VCaP (cell line): ENCODE measurements around the gene SERINC5.

ENCODE experiments used
- H3K27ac ChIP-seq: fragments of 450-650 bp; 2 replicates; pipeline ENCODE4 v1.5.1; 2017
- TF ChIP-seq, protein P1 (sequence below): fragments of 450-650 bp; conservative IDR thresholded peaks from 2 replicates; pipeline ENCODE4 v1.5.1; 2017; ENCODE audit warnings: mild to moderate bottlenecking, moderate library complexity

Gene SERINC5

DNA sequence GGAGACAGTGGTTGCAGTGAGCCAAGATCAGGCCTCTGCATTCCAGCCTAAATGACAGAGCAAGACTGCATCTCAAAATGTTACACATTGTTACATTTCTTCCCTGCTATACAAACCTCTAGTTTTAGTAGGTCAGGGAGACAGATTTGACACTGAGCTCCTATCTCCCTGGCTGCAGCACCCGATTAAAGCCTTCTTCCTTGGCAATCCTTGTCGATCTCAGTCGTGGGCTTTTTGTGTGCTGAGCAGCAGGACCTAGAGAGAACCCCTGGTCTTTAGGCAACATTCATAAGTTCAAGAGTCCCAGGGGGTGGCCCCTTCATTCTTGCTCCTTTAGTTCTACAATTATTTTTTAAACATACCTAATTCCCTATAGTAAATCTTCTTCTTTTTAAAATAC is 13.0 kb downstream of the SERINC5 start:
- TF ChIP-seq, protein P1, sequence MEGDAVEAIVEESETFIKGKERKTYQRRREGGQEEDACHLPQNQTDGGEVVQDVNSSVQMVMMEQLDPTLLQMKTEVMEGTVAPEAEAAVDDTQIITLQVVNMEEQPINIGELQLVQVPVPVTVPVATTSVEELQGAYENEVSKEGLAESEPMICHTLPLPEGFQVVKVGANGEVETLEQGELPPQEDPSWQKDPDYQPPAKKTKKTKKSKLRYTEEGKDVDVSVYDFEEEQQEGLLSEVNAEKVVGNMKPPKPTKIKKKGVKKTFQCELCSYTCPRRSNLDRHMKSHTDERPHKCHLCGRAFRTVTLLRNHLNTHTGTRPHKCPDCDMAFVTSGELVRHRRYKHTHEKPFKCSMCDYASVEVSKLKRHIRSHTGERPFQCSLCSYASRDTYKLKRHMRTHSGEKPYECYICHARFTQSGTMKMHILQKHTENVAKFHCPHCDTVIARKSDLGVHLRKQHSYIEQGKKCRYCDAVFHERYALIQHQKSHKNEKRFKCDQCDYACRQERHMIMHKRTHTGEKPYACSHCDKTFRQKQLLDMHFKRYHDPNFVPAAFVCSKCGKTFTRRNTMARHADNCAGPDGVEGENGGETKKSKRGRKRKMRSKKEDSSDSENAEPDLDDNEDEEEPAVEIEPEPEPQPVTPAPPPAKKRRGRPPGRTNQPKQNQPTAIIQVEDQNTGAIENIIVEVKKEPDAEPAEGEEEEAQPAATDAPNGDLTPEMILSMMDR = no peak

DNA sequence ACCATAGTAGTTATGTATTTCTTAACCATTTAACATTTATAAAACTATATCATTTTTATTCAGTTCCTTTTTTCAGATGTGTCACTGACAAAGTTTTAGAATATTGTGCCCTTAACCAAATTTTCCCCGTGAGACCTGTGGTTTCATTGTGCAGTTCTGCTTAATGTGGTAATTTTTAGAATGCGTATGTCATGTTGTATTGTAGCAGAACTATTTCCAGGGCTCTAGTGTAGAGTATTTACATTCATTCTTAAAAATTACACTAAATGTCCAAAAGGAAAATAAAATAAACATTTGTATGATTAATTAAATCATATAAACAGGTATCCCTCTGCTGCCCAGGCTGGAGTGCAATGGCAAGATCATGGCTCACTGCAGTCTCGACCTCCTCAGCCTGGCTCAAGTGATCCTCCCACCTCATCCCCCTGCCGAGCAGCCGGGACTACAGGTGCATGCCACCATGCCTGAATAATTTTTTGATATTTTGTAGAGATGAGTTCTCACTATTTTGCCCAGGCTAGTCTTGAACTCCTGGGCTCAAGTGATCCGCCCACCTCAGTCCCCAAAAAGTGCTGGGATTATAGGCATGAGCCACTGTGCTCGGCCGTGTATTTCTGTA is 15.4 kb downstream of the SERINC5 start:
- H3K27ac ChIP-seq = no peak overlapping the region
- TF ChIP-seq, protein P1 = no peak

More for the DNA sequence above, 13.0 kb downstream of the SERINC5 start:
- no peak overlapping the region for H3K27ac ChIP-seq

DNA sequence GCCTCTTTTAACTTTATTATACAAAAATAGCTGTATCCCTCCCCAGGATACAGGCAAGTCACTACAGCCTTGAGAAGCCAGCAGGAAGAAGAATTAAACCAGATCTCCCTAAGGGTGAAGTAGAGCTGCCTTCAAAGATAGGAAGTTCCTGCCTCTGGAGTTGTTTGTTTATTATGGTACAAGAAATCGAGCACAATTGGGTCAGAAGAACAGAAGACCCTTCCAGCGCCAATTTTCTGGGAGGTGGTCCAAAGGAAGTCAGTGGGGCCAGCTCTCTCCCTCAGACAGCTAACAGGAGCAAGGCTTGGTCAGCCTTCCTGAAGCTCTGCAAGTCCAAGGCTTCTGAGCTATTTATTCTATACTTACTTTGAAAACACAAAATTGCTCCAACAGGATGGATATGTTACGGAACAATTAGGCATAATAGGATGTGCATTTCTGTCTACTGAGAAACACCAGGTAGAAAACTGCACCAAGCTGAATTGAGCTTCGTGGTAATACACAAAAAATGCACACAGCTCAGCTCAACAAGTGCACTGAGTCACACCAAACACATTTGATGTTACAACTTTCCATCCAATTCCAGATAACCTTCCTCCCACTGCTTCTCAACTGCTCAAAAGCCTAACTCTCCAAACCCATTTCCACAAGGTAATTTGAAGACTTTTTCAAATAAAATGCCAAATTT is 16.0 kb downstream of the SERINC5 start:
- H3K27ac ChIP-seq = no peak overlapping the region

DNA sequence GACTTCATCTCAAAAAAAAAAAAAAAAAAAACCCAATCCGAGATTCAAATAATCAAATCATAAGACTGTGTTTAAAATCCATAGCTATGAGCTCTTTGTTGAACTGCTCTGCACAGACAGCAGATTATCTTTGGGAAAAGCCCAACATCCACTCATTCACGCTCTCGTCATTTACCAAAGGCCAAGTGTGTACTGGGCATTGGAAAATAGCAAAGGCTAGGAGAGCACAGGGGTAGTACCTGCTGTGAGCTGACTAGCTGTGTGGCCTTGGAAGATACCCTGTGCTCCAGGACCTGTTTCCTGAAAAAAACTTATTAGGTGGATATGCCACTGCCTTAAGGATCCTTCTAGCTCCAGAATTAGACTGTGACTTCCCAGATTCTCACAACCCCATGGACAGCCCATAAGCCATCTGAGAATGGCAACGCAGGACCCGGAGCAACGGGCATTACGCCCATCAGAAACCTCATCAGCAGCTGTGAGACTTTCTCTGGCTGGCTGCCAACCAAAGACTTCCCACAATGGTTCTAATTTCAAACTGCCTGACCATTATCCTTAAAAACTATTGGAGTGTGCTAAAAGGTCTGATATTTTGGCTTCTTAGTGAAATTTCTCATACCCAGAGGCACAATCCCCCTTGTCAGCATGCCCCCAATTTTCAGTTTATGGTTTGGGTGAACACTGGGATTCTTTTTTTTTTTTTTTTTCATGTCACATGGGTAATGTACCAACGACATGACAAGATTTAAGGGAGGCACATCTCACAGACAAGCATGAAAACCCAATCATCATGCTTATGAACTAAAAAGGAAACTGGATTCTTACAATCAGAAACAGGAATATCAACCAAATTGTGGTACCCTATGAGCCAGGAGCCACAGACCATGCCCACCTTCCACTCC is 16.8 kb downstream of the SERINC5 start:
- H3K27ac ChIP-seq = no peak overlapping the region
- TF ChIP-seq, protein P1 = no peak

More for the DNA sequence above, 16.0 kb downstream of the SERINC5 start:
- TF ChIP-seq, protein P1 = no peak

DNA sequence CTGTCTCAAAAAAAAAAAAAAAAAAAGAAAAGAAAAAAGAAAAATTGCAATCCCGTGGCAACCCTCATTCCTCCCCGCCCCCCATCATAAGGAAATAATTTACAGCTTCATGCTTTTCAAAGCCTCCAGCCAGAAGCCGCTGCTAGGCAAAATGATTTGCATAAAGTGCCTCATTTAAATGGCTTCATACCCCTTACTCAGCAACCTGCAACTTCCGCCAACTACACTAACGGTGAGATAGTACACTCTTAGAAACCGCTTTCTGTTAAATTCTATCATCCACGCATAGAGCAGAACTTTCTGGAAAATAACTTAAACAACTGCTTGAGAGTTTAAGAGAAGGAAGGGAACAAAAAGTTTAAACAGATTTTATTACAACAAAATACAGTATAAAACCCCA is 17.8 kb downstream of the SERINC5 start:
- TF ChIP-seq, protein P1 = no peak
- H3K27ac ChIP-seq = no peak overlapping the region

DNA sequence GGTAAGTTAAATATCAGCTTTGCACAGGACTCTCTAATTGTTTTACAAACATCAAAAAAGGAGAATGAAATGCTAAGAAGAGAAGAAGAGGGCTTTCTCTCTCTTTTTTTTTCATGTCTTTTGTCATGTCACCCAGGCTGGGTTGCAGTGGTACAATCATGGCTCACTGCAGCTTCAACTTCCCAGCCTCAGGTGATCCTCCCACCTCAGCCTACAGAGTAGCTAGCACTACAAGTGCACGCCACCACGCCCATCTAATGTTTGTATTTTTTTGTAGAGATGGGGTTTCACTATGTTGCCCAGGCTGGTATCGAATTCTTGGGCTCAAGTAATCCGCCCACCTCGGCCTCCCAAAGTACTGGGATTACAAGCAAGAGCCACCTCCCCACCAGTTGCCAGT is 18.6 kb downstream of the SERINC5 start:
- no peak overlapping the region for H3K27ac ChIP-seq

More for the DNA sequence above, 18.6 kb downstream of the SERINC5 start:
- TF ChIP-seq, protein P1 = no peak
